Stimulated activated CD8-positive, alpha-beta memory T cell treated with anti-CD3 and anti-CD28 coated beads, Interleukin-7, amount 100 ng/mL, for 24 hours (primary cell): Measurements from ENCODE around the gene FAM241B.
A peak's percentile ranks its signal among the peaks of the same experiment; 100 is the strongest.

Experiments
- DNase-seq: peaks from one replicate; pipeline ENCODE4 v3.0.0-alpha.2; 2020; ENCODE audit warnings: low read depth

FAM241B gene

GRCh38 chr10:69629897-69630650 is at the start of gene FAM241B:
Gene FAM241B, plus strand, starts transcription at chr10:69630247. Its CDS starts 1,497 bp downstream, at chr10:69631744.
- peak; percentile 44 for DNase-seq

GRCh38 chr10:69580435-69580834 is 49.6 kb upstream of the FAM241B start:
- no peak for DNase-seq

DNA sequence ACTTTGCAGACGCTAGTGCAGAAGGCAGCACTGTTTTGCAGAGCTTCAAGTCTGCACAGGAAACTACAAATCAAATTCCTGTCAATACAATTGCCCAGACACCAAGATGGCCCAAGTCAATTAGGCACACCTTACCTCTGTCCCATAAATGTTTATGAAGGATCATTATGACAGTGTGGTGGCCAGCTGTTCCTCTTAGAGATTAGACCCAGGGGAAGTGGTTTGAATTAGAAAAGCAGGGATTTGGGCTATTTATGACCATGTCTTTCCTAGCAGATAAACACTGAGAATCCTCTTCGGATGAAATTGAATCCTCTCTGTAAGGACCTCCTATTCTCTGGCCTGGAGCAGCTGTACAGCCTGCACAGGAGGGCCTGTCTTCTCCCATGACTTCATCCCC is 46.9 kb upstream of the FAM241B start:
- DNase-seq, result no peak

DNA sequence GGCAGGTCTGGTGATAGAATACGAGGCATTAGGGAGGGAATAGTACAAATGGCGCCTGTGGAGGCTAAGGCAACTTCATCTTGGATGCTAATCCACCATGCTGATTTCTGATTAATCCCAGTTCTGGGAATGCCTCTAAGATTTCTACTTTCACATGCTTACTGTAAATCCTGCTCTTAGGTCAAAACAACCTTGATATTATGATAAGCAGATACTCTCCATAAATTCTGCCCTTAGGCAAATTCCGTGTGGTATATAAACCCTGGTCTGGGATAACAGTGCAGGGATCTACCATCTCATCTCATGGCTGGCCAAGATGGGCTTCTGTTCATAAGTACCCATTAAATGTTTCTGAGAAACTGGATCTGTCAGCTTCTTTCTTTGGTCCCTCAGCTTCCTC is 45.4 kb upstream of the FAM241B start:
- no peak for DNase-seq

DNA sequence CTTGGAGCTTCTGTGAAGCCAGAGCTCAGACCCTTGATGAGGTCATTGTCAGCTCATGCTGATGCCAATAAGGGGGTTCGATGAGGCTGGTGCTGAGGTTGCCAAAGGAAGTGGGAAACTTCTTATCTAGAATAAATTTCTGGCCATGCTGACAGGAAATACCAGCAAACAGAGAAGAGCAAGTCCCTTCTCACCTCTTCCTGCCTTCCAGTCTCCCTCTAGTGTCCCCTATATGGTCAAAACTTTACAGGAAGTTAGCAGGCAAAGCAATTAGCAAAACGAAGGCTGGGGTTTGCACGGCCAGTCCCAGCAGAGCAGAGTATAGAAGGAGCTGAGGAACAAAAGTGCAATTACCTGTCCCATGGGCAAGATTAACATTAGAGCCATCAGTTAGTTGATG is 41.7 kb upstream of the FAM241B start:
- DNase-seq, result no peak

DNA sequence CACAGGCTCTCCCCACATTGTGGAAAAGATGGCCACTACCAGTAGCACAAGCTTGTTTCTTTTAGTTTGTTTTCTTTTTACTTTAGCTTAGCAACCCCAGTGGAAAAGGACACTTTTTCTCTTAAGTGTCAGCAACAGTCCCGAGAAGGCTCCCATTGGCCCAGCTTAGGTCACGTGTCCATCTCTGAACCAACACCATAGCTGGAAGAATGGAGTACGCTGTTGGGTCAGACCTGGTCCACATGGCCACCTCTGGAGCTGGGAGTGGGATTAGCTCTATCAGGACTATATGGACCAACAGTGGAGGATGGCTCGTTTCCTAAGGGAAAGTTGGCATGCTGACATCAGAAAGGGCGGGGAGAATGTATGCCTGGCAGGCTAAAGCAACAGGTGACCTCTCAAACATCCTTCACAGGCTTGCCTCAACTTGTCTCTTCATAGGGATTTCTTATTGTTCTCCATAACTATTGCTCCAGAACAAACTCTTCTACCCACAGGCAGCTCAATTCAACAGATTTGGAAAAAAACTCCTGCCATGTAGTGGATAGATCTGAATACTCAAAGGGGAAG is 29.2 kb upstream of the FAM241B start:
- DNase-seq, result no peak

- DNase-seq, result no peak
These were observed 21.0 kb upstream of the FAM241B start for GRCh38 chr10:69609077-69609476.

DNA sequence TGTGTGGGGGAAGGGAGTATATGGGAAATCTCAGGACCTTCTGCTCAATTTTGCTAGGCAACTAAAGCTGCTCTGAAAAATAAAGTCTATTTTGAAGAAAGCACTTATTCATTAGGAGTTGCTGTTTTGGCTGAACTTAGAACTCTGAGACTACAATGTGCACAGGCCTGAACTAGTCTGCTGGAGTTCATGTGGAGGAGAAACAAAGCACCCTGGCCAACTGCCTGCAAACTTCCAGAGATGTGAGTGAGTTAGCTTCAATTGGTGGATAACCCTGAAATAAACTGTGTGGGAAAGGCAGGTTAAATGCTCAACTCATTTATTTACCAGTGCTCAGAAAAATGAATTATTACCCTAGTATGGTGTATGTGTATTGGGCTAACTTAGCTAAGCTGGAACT is 17.3 kb upstream of the FAM241B start:
- no peak for DNase-seq

GRCh38 chr10:69614130-69614529 is 15.9 kb upstream of the FAM241B start:
- DNase-seq, result no peak

DNA sequence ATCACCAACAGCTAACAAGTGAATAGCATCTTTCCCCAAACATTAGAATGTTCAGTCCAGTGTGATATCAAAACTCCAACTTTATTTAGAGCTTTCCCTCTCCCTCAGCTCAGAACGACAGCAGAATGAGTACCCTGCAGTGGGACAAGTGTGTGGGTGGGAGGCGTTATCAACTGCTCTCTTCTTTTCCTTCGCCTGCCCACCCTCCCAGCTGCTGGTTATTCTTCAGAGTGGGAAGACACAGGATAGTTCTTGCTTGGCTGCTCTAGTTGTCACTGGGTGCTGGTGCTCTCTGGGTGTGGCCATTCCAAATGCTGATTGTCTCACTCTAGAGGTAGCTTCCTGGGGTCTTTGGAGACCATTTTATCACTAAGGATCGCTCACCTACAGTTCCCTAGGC is 13.7 kb upstream of the FAM241B start:
- no peak for DNase-seq

GRCh38 chr10:69618746-69619145 is 11.3 kb upstream of the FAM241B start:
- DNase-seq, result no peak

- no peak for DNase-seq
These were observed 10.4 kb upstream of the FAM241B start for GRCh38 chr10:69619626-69620025.

GRCh38 chr10:69620625-69621024 is 9.4 kb upstream of the FAM241B start:
- DNase-seq, result no peak

GRCh38 chr10:69624245-69624786 is 5.7 kb upstream of the FAM241B start:
- no peak for DNase-seq

GRCh38 chr10:69626826-69627225 is 3.2 kb upstream of the FAM241B start:
- DNase-seq, result no peak

- DNase-seq, result no peak
These were observed 1.2 kb upstream of the FAM241B start for GRCh38 chr10:69628891-69629290.

GRCh38 chr10:69629519-69629896 is 539 bp upstream of the FAM241B start:
- DNase-seq, result no peak

DNA sequence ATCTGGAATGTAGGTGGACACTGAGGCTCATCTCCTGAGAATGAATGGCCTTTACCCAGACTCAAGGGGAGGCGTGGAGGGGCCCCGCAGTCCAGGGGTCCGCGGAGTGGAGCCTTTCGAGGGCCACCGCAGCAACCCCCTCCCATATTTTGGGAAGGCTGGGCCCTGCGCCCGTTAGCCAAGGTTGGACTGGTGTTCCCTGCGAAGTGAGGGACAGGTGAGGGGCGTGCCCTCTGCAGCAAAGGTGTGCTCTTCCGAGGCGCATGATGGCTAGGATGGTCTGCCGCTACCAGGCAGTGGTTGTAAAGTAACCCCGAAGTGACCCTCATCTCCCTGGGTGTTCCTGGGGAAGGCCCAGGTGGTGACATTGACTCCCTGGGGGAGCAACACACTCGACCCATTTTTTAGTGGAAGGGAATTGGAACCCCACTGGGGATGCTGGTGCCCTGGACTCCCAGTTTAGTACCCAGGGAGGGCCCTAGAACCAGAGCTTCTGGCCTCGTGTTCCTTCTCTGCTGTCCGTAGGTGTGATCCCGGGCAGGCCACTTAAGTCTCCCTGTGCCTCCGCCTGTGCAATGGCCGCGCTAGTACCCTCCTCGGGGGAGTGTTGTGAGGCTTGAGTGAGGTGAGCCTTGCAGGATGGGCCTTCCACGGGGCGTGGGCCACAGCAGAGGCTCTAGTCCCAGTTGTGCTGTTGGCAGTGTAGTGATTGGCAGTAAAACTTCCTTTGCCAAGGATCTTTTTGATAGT is 779 bp downstream of the FAM241B start:
- DNase-seq, result no peak

- DNase-seq, result no peak
These were observed 1.5 kb downstream of the FAM241B start for GRCh38 chr10:69631566-69631965.

GRCh38 chr10:69632516-69633199 is 2.6 kb downstream of the FAM241B start:
- DNase-seq, result no peak

DNA sequence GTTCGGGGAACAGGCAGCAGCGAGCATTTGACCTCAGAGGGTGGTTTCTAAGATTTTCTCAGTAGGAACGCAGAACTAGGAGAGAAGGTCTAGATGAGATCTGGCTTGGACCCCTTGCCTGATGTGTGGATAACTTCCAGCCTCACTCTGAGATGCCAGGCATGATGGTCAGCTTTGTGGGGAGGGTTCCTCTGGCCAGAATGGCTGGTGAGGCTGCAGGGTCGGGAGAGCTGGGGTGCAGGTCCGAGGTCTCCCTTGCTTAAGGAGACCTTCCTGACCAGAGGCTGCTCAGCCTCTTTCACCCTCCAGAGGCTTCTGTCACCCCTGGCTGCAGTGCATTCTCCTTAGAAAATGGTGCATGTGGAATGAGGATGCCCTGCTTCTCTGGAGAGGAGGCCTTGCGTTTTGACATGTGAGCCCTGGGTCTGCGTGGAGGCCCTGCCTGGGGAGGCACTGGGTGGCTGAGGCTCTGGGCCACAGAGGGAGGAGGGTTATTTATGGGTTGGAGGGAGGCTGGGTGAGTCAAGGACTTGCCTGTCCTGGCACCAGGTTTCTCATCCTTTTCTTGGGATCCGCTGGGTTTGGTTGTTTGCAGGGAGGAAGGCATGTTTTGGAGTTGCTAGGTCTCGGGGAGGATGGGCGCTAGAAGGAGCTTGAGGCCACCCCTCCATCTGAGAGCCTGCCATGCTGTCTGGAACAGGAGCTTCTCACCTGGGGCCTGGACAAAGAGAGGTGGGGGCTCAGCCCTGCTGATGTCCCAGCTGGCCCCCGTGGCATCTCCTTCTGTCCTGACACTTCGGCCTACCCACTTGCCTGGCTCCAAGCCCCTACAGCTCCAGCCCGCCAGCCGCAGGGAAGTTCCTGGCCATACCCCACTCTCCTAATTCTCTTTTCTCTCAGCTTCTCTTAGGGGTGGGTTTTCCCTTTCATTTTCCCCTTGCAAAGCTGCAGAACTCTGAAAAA is 3.9 kb downstream of the FAM241B start:
- DNase-seq, result no peak
